Stimulated activated CD4-positive, alpha-beta T cell treated with anti-CD3 and anti-CD28 coated beads, TNF-alpha, amount 100 ng/mL, for 24 hours (primary cell): Measurements from ENCODE around the gene DISC1.
"Not testable (repeated sequence)": the region's sequence is repeated elsewhere in the genome, so short reads cannot be mapped to it uniquely, and the experiment has no call there.

Source experiments
- DNase-seq, 3 experiments: peaks; one replicate each; pipeline ENCODE4 v3.0.0-alpha.2; 2020; ENCODE audit warnings: low read depth in 3 of 3

The DISC1 gene

DNA sequence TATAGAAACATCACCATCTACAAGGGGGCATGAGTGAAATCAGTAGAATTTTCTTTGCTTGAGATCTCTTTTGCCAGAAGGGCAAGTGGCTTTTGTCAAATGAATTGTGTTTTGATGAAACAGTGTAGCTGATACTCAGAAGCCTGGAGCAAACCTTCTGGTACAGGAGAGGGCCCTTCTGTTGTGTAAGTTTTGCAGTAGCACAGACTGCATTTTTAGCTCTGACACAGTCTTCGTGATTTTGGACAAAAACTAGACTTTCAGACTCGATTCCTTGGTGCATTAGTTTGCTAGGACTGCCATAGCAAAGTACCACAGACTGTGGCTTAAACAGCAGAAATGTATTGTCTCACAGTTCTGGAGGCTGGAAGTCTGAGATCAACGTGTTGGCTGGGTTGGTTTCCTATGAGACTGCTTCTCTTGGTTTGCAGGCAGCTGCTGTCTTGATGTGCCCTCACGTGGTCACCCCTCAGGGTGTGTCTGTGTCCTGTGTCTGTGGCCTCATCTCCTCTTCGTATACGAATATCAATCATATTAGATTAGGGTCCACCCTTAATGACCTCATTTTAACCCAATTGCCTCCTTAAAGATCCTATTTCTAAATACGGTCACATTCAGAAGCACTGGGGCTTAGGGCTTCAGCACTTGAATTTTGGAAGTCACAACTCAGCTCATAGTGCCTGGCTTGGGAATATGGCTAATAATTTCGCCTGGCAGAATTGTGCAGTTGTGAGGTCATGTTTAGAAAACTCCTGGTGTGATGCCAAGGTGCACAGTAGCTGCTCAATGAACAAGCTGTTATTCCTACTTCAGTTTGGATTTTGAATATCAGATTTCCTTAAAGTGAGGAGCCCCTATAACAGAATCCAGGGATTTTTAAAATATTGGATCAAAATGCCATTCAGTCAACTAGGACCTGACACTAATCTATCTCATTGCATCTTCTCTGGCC lies 21.2 kb upstream of the DISC1 start:
- DNase-seq = no peak

DNA sequence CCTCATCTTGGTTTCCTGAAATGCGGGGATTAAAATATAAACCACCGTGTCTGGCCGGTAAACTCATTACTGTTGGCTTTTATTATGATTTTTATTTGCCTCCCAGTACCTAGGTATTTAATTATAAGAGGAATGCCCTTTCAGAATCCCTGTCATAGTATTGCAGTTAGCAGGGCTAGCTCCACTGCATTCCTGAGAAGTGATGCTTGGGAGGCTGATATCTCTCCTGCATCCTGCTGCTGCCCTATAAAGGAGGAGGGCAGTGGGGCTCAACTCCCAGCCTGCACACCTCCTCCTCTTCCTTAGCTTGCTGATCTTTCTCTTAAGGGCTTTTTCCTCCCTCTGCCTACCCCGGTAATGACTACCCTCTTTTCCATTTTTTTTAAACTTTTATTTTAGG lies 19.9 kb upstream of the DISC1 start:
- DNase-seq = no peak

DNA sequence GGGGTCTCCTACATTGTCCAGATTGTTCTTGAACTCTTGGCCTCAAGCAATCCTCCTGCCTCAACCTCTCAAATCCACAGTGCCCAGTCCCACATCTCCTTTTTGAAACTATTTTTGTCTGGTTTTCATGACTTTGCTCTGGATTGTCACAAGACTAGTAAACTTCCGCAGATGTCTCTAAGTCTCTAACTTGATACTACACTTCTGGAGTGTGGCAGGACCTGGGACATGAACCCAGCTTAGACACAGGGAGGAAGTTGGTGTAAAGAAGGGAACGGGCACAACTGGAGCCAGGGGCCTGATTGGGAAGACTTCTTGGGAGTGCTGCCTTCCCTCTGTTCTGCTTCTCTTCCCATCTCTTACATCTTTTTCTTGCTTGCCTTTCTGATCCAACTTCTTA lies 16.2 kb upstream of the DISC1 start:
- DNase-seq = no peak

DNA sequence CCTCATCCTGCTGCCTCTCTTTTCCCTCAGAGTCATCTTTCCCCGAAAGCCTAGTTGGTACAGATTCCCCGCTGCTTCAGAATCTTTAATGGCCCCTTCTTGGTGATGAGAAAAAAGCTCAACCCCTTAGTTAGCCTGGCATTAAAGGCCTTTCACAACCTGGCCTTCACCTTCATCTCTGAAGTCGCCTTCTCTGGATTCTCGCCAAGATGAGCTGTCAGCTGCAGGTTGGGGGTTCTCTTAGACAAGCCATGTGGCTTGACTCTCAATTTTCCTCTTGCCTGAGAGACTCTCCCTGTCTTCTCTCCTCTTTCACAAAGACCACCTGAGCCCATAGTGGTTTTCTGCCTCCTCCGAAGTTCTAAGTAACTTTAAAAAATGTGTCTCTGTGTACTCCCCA lies 15.5 kb upstream of the DISC1 start:
- no peak for DNase-seq

DNA sequence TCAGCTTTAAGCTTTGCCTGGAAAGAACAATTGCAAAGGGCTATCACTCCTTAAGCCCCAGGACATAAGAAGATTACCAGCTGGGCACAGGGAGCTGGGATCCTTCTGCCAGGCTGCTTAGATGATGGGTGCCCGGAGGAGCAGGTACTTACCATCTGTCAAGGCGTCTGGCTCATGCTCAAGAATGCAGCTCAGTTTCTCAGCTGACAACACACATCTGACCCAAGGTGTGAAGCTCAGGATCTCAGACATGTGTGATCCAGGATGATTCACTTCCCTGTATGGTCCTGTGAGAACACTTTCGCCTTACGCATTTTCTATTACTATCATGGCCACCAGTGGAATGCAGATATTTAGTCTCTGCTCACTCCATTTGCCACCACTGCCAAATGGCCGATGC lies 14.7 kb upstream of the DISC1 start:
- no peak for DNase-seq

DNA sequence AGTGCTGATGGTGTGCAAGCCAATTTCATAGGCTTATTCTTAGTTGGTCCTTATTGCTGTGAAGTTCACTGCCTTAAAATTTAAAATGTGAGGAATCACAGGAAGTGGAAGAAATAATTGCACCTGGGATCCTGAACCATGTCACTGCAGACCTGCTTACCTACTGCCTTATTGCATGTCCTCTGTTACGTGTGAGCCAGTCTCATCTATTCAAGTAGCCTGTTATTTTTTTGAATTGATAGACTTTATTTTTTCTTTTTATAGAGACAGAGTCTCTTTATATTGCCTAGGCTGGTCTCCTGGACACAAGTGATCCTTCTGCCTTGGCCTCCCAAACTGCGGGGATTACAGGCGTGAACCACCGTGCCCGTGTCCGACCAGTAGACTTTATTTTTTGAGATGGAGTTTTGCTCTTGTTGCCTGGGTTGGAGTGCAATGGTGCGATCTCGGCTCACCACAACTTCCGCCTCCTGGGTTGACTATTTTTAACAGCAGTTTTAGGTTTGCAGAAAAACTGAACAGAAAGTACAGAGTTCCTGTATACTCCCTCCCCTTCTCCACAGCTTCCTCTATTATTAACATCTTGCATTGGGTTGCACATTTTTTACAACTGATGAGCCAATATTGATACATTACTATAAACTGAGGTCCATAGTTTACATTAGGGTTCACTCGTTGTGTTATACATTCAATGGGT lies 14.0 kb upstream of the DISC1 start:
- peak in 1 of 3 experiments; percentile 30 for DNase-seq

DNA sequence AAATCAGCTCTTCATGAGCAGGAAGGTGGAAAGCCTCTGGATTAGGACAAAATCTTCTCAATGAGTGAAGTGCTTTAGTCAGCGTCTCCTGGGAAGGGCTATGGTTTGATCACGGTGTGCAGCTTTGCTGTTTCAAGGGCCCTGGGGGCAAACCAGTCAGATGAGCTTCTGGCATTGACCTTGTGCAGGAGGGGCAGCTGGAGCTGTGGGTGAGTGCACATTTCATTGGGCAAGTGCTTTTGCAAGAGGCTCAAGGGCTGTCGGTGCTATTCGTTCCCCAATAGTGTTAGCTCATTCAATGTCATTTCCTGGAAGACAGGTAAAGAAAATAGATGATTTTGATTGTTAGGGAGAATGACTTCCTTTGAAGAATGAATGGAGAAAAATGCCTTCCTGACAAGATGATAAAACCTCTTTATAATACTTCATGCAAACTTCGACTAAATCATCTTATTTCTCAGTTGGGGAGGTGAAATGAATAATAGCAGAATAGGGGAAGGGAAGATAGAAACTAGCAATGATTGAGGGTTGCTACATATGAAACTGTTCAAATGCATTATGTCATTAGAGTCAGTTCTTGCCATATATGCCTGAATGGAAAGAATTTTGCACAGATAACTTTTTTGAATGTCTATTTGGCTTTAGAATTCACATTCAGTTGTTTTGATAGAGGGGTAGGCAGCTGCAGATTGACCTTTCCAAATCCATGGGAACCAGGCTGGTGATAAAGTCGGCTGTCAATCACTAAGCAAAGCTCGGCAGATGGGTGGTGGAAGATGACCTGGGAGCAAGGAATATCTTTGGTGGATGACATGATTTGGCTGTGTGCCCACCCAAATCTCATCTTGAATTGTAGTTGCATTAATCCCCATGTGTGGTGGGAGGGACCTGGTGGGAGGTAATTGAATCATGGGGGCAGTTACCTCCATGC lies 12.9 kb upstream of the DISC1 start:
- DNase-seq = no peak

DNA sequence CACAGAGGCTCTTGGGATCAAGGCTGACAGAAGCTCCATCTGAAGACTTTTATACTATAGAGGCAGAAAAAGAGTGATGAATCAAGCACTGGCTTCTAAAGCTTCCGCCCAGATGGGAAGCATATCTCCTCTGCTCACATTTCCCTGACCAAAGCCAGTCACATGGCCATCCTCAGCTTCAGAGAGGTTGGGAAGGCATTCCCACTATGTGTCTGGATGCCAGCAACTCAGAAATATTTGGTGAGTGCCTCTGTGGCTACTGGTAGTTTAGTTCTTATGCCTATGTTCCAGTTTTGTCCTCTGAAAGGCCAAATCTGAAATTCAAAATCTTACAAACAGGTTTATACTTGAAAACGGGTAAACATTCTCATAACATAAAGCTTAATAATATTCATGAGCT lies 9.9 kb upstream of the DISC1 start:
- no peak for DNase-seq

DNA sequence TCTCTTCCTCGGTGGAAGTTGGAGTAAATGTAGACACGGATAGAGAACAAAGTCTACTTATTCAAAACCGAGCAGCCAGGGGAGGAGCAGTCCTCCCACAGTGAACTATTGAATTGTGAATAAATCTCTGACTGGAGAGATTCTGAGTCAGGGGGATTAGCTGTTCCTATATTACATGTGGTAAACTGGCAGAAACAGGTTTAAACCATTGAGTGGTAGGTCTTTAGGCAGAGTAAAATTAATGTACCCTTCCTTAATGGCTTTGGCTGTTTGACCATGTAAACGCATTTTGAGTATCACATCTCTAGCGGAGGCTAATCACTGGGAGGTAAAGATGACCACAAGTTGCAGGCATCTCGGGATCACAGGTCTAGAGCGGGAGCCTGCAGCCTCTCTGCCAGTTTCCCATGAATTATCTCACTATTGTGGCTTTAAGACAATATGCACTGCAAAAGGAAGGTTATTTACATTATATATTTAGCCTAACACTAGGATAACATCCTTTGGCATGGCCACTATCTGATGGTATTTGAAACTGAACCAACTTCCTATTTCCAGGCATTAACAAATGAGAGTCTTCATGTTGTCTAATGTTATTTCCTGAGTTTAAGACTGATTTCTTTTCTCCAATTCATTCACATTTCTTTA lies 7.9 kb upstream of the DISC1 start:
- no peak for DNase-seq

DNA sequence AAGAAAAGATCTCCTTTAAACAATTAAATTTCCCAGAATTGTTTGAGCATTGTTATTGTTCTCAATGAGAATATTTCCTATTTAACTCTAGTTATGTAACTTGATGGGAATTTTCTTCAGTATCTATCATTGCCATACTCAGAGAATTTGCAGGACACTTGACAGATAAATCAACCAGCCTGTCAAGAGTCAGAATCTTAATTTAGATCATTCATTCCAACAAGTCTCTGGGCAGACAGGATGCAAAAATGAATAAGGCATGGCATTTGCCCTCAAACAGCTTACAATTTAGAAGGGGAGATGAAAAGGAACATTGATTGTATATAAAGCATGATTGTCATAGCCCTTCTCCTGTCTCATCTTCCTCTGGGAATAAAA lies 7.3 kb upstream of the DISC1 start:
- no peak for DNase-seq

DNA sequence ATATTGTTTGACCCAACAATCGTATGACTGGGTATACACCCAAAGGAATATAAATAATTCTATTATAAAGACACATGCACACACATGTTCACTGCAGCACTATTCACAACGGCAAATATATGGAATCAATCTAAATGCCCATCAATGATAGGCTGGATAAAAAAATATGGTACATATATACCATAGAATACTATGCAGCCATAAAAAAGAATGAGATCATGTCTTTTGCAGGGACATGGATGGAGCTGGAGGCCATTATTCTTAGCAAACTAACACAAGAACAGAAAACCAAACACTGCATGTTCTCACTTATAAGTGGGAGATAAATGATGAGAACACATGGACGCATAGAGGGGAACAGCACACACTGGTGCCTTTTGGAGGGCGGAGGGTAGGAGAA lies 1.5 kb upstream of the DISC1 start:
- DNase-seq = not testable (repeated sequence)

DNA sequence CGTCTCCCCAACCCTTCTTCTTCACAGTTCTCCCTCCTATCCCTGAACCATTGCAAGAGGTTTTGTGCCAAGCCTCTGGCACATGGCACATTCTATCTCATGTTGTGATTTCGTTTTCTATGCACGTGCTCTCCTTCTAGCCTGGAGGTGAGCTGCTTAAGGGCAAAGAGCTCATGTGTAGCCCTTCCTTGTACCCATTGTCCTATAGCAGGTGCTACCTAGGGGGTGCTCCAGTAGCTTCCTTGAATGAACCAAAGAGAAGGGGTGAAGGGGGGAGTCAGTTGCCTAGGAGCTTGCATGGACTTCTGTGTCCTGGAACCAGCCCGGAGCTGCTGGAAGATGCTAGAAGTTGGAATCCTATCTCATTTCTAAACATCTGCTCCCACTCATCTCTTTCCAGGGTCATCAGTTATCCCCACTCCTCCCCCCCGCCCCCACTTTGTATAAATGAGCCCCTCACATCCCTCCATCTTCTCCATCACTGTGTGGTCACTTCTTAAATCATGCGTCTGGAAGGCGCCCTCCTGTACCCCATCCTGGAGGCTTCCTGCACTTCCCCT lies 535 bp upstream of the DISC1 start:
- DNase-seq = no peak

DNA sequence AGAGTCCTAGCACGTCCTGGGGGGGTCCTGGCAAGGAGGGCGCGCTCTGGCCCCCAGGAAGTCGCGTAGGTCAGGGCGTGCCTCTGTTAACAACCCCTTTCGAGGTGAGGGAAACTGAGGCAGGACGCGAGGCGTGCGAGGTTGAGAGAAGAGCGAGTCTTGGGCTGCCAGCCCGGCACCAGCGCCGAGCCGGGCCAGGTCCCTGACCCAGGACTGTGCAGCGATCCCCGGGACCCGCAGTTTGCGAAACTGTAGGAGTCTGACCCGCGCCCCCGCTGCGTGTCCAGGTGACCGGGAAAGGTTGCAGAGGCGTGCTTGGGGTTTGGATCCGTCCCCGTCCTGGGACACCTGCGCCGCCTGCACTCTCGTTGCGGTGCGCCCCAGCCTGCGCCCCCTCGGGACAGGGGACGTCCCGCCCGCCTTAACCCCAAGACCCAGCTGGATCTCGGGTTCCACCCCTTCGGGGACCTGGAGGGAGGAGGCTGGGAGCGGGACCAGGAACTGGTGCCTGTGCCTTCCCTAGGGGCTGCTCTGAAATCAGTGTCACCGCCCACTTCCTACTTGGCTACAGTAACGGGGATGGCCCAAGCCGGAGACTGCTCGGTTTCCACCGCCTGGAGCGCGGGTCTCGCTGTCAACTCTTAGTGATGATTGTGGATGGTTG lies 493 bp downstream of the DISC1 start:
- DNase-seq = peak in 1 of 3 experiments; percentile 41

DNA sequence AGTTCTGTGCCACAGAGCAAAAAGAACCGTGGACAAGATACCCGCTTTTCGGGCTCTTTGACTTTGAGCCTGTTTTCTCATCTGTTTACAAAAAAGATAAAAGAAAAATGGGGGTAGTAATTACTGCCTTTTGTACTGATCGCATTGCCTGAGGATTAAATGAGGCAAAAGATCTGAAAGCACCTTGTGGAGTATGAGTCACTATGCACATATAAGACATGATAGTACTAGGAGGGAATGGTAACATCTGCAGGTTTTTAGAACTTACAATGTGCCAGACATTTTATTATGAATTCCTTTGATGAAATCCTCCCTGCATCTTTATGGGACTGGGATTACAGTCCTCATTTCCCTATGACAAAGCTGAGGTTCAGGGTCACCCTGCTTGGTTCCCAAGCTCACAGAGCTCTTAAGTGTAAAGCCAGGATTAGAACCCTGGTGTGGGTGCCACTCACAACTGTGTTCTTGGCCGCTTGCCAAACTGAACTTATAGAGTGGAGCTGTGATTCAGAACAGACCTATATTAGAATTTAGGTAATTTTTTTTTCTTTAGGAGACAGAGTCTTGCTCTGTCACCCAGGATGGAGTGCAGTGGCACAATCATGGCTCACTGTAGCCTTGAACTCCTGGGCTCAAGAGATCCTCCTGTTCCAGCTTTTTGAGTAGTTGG lies 1.8 kb downstream of the DISC1 start:
- peak in 2 of 3 experiments; percentile 45 to 54 for DNase-seq

DNA sequence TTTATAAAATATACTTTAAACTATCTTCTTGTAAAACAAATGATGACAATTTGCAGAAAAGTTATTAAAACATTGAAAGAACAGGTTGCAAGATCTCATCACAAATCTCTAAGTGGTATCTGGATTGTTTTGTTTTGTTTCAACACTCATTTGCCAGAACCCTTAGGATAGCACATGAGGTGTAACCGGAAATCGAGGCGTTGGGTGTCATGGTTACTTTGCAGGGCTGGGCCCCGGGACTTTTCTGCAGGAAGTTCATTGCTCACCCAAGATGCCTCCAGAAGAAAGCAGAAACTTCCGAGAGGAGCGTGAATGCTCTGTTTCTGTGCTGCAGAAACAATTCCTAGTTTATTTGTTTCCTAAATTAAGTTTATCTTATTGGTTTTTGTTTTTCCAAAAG lies 2.5 kb downstream of the DISC1 start:
- no peak for DNase-seq

DNA sequence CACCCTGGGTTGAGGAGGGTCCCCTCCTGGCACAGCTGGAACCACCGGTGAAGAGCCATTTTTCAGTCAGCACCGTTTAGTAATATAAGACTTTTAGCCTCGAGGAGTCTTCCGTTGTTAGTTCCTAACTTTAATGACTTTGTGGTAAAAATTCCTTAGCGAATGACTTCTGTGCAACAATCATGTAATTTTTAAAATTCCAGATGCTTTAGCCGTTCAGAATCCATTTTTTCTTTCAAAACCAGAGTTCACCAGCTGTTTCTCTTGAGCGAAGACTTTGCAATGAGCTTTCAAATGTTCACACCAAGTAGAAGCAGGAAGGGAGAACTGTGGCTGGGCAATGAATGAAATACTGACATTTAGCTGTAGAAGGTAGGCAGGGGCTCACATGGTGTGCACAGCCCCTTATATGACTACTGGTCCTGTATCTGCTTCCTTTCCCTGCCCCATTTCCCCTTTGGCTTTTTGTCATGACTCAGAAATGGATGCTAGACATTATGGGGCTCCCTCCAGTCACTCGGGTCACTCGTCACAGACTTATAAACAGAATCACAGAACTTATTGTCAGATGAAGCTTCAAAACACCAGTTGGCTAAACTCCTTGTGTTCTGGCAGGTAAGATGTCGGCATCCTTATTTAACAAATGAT lies 4.1 kb downstream of the DISC1 start:
- no peak for DNase-seq

DNA sequence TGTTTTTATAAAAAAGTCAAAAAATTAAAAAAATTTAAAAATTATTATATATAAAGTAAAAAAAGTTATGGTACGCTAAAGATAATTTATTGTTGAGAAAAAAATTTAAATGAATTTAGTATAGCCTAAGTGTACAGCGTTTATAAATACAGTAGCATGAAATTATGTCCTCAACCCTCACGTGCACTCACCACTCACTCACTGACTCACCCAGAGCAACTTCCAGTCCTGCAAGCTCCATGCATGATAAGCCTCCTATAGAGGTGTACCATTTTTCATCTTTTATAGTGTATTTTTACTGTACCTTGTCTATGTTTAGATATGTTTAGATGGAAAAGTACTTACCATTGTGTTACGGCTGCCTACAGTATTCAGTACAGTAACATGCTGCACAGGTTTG lies 5.1 kb downstream of the DISC1 start:
- DNase-seq = no peak

DNA sequence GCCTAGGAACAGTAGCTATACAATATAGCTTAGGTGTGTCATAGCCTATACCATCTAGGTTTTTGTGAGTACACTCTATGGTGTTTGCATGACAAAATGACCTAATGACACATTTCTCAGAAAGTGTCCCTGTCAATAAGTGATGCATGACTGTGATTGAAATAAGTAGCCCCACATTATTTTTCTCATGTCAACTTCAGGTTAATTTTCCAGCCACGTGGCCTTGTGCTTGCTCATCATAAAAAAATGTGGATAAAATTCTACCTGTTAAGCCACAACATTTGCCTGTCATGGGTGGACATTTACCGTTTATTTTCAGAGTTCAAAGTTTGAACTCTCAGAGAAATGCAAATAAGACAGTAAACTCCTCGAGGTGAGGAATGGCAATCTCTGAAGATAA lies 5.5 kb downstream of the DISC1 start:
- no peak for DNase-seq

DNA sequence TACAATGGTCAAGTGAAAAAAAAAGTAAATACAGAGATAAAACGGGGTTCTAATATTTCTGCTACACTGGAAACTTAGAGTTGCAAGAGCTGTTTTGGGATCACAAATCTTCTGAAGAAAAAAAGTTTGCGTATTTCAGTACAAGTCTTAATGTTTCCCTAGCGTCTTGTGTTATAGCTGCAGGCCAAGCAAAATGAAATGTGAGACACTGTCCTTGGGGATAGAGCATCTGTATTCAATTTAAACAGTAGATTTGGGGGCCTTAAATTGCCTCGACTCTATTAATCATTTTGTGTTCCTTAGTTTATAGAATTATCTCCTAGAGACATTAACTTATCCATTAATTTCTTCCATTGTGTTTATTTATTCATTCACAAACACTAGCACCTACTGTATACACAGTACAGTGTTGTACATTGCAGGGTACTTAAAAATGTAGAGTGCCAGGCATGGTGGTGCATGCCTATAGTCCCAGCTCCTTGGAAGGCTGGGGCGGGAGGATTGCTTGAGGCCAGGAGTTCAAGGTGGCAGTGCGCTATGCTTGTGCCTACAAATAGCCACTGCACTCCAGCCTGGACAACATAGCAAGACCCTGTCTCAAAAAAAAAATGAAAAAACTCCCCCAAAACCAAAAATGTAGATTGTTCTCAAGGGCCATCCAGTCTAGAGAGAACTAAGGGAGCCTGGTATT lies 7.9 kb downstream of the DISC1 start:
- no peak for DNase-seq
